Stomach (tissue), 9 donors: ENCODE measurements around the gene IL1RAPL2. TPM values are rescaled to one million over a fixed set of nuclear protein-coding genes. Genes with fewer than 3 reads are reported as not detected.
"Not testable (repeated sequence)": the region's sequence is repeated elsewhere in the genome, so short reads cannot be mapped to it uniquely, and the experiment has no call there.

Experiments used
- DNase-seq, 2 donors: peaks; one replicate each; pipeline versions ENCODE4 v3.0.0 to v3.0.0-alpha.2; 2013 to 2019
- H3K27ac ChIP-seq, 5 donors: fragments of 200-600 bp in 4 of 5; sonication (generic) in 4 of 5; one replicate each; pipeline ENCODE4 v1.5.1; 2013 to 2019; ENCODE audit warnings: mild to moderate bottlenecking in 1 of 5, moderate library complexity in 1 of 5
- H3K27me3 ChIP-seq, 3 donors: fragments of 200-600 bp; sonication (generic); one replicate each; pipeline ENCODE4 v1.5.1; 2017 to 2019; ENCODE audit warnings: mixed run types in 1 of 3
- H3K36me3 ChIP-seq, 4 donors: fragments of 200-600 bp; sonication (generic); 1 replicate in 3 of 4; 2 replicates in 1 of 4; pipeline ENCODE4 v1.5.1; 2016 to 2019
- H3K4me1 ChIP-seq, 4 donors: fragments of 200-600 bp; sonication (generic); one replicate each; pipeline ENCODE4 v1.5.1; 2016 to 2019
- H3K4me3 ChIP-seq, 4 donors: fragments of 200-600 bp; sonication (generic) in 3 of 4; one replicate each; pipeline ENCODE4 v1.5.1; 2016 to 2019; ENCODE audit warnings: mild to moderate bottlenecking in 1 of 4
- H3K9me3 ChIP-seq, 4 donors: fragments of 200-600 bp; sonication (generic); one replicate each; pipeline ENCODE4 v1.5.1; 2016 to 2019
- EP300 ChIP-seq: sonication (generic); formaldehyde crosslinking; IDR thresholded peaks from one replicate; pipeline ENCODE4 v1.6.1; 2017; ENCODE audit warnings: antibody characterized with exemption
- POLR2A ChIP-seq, 4 donors: fragments of 450-650 bp; IDR thresholded peaks; one replicate each; pipeline ENCODE4 v1.6.1; 2016; ENCODE audit warnings: antibody characterized with exemption in 4 of 4, control low read depth in 2 of 4, mild to moderate bottlenecking in 1 of 4, moderate library complexity in 1 of 4
- POLR2AphosphoS5 ChIP-seq, 3 donors: sonication (generic); formaldehyde crosslinking; IDR thresholded peaks; one replicate each; pipeline ENCODE4 v1.6.1; 2016; ENCODE audit warnings: antibody characterized with exemption in 3 of 3
- WGBS, 5 donors: extraction: QIAGEN DNeasy Blood & Tissue Kit in 3 of 5; methylation state at CpG; one replicate each; pipeline versions ENCODE4 v1.1.5 to v1.1.7; 2013 to 2018; 5-methylcytosine and 5-hydroxymethylcytosine counted together
- intact Hi-C: fragments of 100-400 bp; cut with DNase I; formaldehyde crosslinking; loops from one replicate; pipeline ENCODE4 v1.15.1; 2023; ENCODE audit warnings: low total_unique reads
- polyA plus RNA-seq, 3 donors: library from polyadenylated mRNA; stranded (reverse); fragments of 200-250 nt; gene quantifications; one replicate each; pipeline ENCODE4 v1.2.3, GENCODE V29; 2013
- total RNA-seq, 5 donors: library from RNA; depleted of rRNA; stranded (reverse); fragments of >200 nt; gene quantifications; one replicate each; pipeline versions ENCODE4 v1.1.0 to v1.2.3, GENCODE V29; 2014 to 2016
- TF ChIP-seq, protein P1 (sequence below), 7 experiments: fragments of 450-650 bp in 4 of 7; fragments of 200-600 bp in 3 of 7; sonication (generic) in 3 of 7; IDR thresholded peaks; one replicate each; pipeline ENCODE4 v1.5.1; 2016 to 2019; ENCODE audit warnings: antibody characterized with exemption in 7 of 7, control low read depth in 2 of 7, mild to moderate bottlenecking in 1 of 7
- donor health status: healthy with polysubstance abuse.
- donor health status: Bipolar disorder and iron deficiency.
- donor health status: healthy.

Gene IL1RAPL2
- total and polyA plus RNA-seq, 8 donors = 1.1 TPM; not detected in 7

DNA sequence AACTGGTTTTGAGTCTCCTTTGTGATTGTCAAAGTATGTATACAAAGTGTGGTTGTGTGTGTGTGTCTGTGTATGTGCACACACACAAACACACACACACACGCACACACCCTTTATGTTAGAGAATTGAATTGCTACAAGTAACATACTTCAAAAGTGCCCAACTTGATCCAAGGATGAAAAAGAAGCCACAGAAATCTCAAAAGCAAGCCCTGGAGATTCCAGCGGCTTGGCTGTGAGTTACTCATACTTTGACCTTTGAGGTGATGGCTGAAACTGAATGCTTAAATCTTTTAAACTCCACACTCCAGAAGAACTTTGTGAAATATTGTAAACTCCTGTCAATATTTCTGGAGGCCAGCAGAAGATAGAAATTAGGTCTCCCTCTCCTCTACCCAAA is 1087.9 kb downstream of the IL1RAPL2 start:
- Histone ChIP-seq H3K4me3 (no peak overlapping the region), H3K27ac (no peak overlapping the region), H3K36me3 (no peaks in the 10 kb centered on the region), H3K4me1 (no peaks in the 10 kb centered on the region), H3K27me3 (no peaks in the 10 kb centered on the region), H3K9me3 (no peaks in the 10 kb centered on the region)
- WGBS, 5 donors = 69 to 88% (median 74%) methylated on average over 2 of the region's 2 CpGs
- DNase-seq = no peak
- TF ChIP-seq EP300 = no peak
- TF ChIP-seq POLR2AphosphoS5 (IDR thresholded peaks at IDR 0.05) = no peak
- TF ChIP-seq POLR2A (IDR thresholded peaks at IDR 0.05) = no peak
- TF ChIP-seq, protein P1, sequence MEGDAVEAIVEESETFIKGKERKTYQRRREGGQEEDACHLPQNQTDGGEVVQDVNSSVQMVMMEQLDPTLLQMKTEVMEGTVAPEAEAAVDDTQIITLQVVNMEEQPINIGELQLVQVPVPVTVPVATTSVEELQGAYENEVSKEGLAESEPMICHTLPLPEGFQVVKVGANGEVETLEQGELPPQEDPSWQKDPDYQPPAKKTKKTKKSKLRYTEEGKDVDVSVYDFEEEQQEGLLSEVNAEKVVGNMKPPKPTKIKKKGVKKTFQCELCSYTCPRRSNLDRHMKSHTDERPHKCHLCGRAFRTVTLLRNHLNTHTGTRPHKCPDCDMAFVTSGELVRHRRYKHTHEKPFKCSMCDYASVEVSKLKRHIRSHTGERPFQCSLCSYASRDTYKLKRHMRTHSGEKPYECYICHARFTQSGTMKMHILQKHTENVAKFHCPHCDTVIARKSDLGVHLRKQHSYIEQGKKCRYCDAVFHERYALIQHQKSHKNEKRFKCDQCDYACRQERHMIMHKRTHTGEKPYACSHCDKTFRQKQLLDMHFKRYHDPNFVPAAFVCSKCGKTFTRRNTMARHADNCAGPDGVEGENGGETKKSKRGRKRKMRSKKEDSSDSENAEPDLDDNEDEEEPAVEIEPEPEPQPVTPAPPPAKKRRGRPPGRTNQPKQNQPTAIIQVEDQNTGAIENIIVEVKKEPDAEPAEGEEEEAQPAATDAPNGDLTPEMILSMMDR (IDR thresholded peaks at IDR 0.05) = no peak
- intact Hi-C loops = no loop called here

DNA sequence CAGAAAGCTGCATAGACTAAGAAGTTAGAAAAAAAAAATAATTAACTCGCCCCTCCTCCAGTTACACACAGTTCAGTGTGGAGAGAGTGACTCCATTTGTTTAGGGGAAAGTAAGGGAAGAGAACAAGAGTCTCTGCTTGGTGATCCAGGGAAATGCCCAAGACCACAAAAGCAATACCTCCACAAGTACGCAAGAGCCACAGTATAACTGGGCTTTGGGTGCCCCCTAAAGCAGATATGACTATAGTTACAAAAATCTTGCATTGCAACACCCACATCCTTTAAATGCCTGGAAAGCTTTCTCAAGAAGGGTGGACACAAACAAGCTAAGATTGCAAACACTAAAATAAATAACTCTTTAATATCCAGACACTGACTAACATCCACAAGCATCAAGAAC is 1092.1 kb downstream of the IL1RAPL2 start:
- H3K4me1 ChIP-seq = no peaks in the 10 kb centered on the region
- no peak overlapping the region for H3K27ac ChIP-seq
- intact Hi-C loops = no loop called here
- no peak overlapping the region for H3K4me3 ChIP-seq
- H3K9me3 ChIP-seq = no peaks in the 10 kb centered on the region
- DNase-seq = no peak
- no peaks in the 10 kb centered on the region for H3K36me3 ChIP-seq
- H3K27me3 ChIP-seq = no peaks in the 10 kb centered on the region
- TF ChIP-seq POLR2A (IDR thresholded peaks at IDR 0.05) (no peak), POLR2AphosphoS5 (IDR thresholded peaks at IDR 0.05) (no peak), EP300 (no peak)
- TF ChIP-seq, protein P1 (IDR thresholded peaks at IDR 0.05) = no peak
- WGBS, 5 donors = 73 to 100% (median 90%) methylated on average over 2 of the region's 2 CpGs

DNA sequence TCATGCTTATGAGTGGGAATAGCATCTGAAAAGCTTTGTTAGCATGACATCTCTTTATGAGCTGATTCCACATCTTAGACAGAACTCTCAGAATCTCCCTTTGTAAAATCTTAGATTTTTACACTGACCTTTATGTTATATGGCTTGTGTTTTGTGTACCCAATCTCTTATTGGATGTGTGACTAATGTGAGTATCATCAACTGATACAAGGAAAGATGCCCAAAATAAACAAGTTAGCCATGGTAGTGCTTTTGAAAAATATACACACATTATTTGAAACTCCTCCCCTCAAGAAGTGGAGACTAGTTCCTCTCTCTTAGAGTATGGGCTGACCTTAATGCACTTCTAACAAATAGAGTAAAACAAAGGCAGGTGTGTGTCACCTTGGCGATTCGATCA is 1096.2 kb downstream of the IL1RAPL2 start:
- H3K4me1 ChIP-seq = no peaks in the 10 kb centered on the region
- H3K27ac ChIP-seq = no peak overlapping the region
- no peak for TF ChIP-seq EP300
- TF ChIP-seq POLR2AphosphoS5 (IDR thresholded peaks at IDR 0.05) = no peak
- TF ChIP-seq POLR2A (IDR thresholded peaks at IDR 0.05) = no peak
- TF ChIP-seq, protein P1 (IDR thresholded peaks at IDR 0.05) = no peak
- intact Hi-C loops = no loop called here
- DNase-seq = no peak
- no peak overlapping the region for H3K4me3 ChIP-seq
- no peaks in the 10 kb centered on the region for H3K36me3 ChIP-seq
- no peaks in the 10 kb centered on the region for H3K27me3 ChIP-seq
- H3K9me3 ChIP-seq = no peaks in the 10 kb centered on the region
- WGBS, 5 donors = 87 to 96% (median 89%) methylated on average over 2 of the region's 2 CpGs

DNA sequence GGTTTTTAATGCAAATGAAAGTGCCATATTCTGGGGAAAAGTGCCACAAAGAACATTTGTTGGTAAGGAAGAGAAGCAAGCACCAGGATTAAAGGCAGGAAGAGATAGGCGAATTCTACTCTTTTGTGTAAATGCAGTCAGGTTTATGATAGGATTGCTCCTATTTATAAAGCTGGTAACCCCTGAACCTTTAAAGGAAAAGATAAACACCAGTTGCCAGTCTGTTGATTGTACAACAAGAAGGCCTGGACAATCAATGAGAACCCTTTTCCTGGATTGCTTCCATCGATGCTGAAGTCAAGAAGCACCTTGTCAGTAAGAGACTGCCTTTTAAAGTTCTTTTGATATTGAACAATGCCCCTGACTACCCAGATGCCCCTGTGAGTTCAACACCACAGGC is 1098.2 kb downstream of the IL1RAPL2 start:
- Histone ChIP-seq H3K36me3 (no peaks in the 10 kb centered on the region), H3K4me3 (no peak overlapping the region), H3K27me3 (no peaks in the 10 kb centered on the region), H3K27ac (no peak overlapping the region), H3K4me1 (no peaks in the 10 kb centered on the region), H3K9me3 (no peaks in the 10 kb centered on the region)
- TF ChIP-seq EP300 = no peak
- TF ChIP-seq, protein P1 (IDR thresholded peaks at IDR 0.05) = no peak
- TF ChIP-seq POLR2A (IDR thresholded peaks at IDR 0.05) = no peak
- TF ChIP-seq POLR2AphosphoS5 (IDR thresholded peaks at IDR 0.05) = no peak
- WGBS, 5 donors = 16 to 36% (median 24%) methylated on average over 2 of the region's 2 CpGs
- intact Hi-C loops = no loop called here
- no peak for DNase-seq

DNA sequence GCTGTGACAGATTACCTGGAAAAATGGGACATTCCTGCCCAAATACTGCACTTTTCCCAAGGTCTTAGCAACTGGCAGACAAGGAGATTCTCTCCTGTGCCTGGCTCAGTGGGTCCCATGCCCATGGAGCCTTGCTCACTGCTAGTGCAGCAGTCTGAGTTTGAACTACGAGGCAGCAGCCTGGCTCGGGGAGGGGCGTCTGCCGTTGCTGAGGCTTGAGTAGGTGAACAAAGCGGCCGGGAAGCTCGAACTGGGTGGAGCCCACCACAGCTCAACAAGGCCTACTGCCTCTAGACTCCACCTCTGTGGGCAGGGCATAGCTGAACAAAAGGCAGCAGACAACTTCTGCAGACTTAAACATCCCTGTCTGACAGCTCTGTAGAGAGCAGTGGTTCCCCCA is 1118.3 kb downstream of the IL1RAPL2 start:
- intact Hi-C loops, H3K9me3 ChIP-seq, H3K36me3 ChIP-seq, H3K27me3 ChIP-seq, DNase-seq, H3K27ac ChIP-seq, H3K4me1 ChIP-seq, H3K4me3 ChIP-seq: not testable (repeated sequence)
- WGBS, 5 donors = 63 to 90% (median 69%) methylated on average over 7 of the region's 7 CpGs; no CpG with 5 or more reads in 1 of the 5 donors
